Hepatocyte (in vitro differentiated cells): ENCODE measurements around the gene HPCAL1.

Experiments
- CTCF ChIP-seq: fragments of 200-600 bp; sonication (generic); IDR thresholded peaks from 2 replicates; pipeline ENCODE4 v1.5.1; 2016; ENCODE audit warnings: antibody characterized with exemption, mild to moderate bottlenecking; ENCODE audit not compliant: poor library complexity
- EZH2phosphoT487 ChIP-seq: fragments of 200-600 bp; sonication (generic); IDR thresholded peaks from one replicate; pipeline ENCODE4 v1.6.1; 2018; ENCODE audit warnings: antibody characterized with exemption, mild to moderate bottlenecking, low read depth, moderate library complexity; ENCODE audit not compliant: unreplicated experiment, severe bottlenecking

GRCh38 chr2:10300328-10300920 lies 2.3 kb upstream of the HPCAL1 start:
- TF ChIP-seq EZH2phosphoT487 (no peak), CTCF (no peak)
